Activated naive CD4-positive, alpha-beta T cell treated with anti-CD3 and anti-CD28 coated beads, Interleukin-2, amount 50 U/mL, for 24 hours (primary cell): ENCODE measurements around the gene ZFP36L2.

Experiments
- H3K27ac Mint-ChIP-seq: one replicate; pipeline ENCODE4 v1.8.0; 2021; ENCODE audit warnings: mild to moderate bottlenecking, mixed read lengths
- H3K27me3 Mint-ChIP-seq: one replicate; pipeline ENCODE4 v1.8.0; 2021; ENCODE audit warnings: mixed read lengths
- H3K36me3 Mint-ChIP-seq: one replicate; pipeline ENCODE4 v1.8.0; 2021; ENCODE audit warnings: mixed read lengths
- H3K4me1 Mint-ChIP-seq: one replicate; pipeline ENCODE4 v1.8.0; 2021; ENCODE audit warnings: mixed read lengths
- H3K4me3 Mint-ChIP-seq: one replicate; pipeline ENCODE4 v1.8.0; 2021; ENCODE audit warnings: mild to moderate bottlenecking, mixed read lengths
- H3K9me3 Mint-ChIP-seq: one replicate; pipeline ENCODE4 v1.8.0; 2021; ENCODE audit warnings: mixed read lengths

The ZFP36L2 gene

GRCh38 chr2:43210467-43211303, 15.7 kb downstream of the ZFP36L2 start:
- no peaks in the 10 kb centered on the region for H3K27me3 Mint-ChIP-seq
- peak overlapping the region; percentile 80 for H3K27ac Mint-ChIP-seq
- peak overlapping the region; percentile 11 for H3K4me3 Mint-ChIP-seq
- H3K9me3 Mint-ChIP-seq, result no peaks in the 10 kb centered on the region
- H3K4me1 Mint-ChIP-seq, result peaks cover 49% of the 10 kb centered on the region
- peaks cover 4% of the 10 kb centered on the region for H3K36me3 Mint-ChIP-seq

DNA sequence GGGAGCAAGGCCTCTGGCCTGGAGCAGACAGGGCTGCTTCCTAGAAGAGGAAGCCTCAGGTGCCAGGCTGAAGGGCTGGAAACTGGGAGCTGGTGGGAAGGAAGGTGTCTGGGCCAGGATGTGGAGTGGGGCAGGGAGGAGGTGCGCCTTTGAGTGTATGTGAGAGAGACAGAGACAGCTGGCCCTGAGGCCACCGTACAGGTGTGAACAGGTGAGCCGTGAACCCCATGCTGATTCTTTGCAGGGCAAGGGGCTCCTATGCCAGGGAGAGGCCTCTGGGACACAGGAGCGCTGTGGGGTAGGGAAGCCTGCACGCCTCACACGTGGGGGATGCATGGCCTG, 16.3 kb downstream of the ZFP36L2 start:
- Mint-ChIP-seq H3K36me3 (peaks cover 4% of the 10 kb centered on the region), H3K4me1 (peaks cover 50% of the 10 kb centered on the region), H3K27ac (no peak overlapping the region), H3K27me3 (no peaks in the 10 kb centered on the region), H3K9me3 (no peaks in the 10 kb centered on the region), H3K4me3 (no peak overlapping the region)

DNA sequence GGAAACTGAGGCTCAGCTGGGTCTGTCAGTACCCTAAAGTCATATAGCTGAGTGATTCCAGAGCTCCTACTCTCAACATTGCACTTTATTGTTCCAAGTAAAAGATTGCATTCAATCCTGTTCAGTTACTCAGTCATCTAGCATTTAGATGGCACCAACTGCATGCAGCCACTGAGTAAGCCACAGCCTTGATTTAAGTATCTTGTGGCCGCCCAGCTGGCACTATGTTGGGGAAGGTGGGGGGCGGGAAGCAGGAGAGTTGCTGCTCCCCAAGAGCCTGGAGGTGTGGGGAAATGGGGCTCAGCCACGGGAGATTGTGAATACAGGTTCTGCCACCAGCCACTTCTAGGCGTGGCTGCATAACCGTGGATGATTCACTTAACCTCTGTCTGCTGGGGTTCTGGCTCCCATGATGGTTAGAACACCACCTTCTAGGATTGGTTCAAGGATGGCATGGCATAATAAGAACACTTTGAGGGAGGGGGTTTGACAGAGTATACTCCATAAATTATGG, 17.1 kb downstream of the ZFP36L2 start:
- Mint-ChIP-seq H3K4me1 (peaks cover 50% of the 10 kb centered on the region), H3K27ac (no peak overlapping the region), H3K27me3 (no peaks in the 10 kb centered on the region), H3K9me3 (no peaks in the 10 kb centered on the region), H3K4me3 (no peak overlapping the region), H3K36me3 (peaks cover 4% of the 10 kb centered on the region)

GRCh38 chr2:43207553-43208300, 18.7 kb downstream of the ZFP36L2 start:
- no peak overlapping the region for H3K27ac Mint-ChIP-seq
- H3K4me1 Mint-ChIP-seq, result peaks cover 45% of the 10 kb centered on the region
- no peaks in the 10 kb centered on the region for H3K9me3 Mint-ChIP-seq
- peaks cover 4% of the 10 kb centered on the region for H3K36me3 Mint-ChIP-seq
- H3K4me3 Mint-ChIP-seq, result no peak overlapping the region
- H3K27me3 Mint-ChIP-seq, result no peaks in the 10 kb centered on the region

- Mint-ChIP-seq H3K4me1 (peaks cover 46% of the 10 kb centered on the region), H3K4me3 (no peak overlapping the region), H3K27ac (no peak overlapping the region), H3K36me3 (peaks cover 2% of the 10 kb centered on the region), H3K9me3 (no peaks in the 10 kb centered on the region), H3K27me3 (no peaks in the 10 kb centered on the region)
Observed at GRCh38 chr2:43206602-43207001, 19.8 kb downstream of the ZFP36L2 start.

DNA sequence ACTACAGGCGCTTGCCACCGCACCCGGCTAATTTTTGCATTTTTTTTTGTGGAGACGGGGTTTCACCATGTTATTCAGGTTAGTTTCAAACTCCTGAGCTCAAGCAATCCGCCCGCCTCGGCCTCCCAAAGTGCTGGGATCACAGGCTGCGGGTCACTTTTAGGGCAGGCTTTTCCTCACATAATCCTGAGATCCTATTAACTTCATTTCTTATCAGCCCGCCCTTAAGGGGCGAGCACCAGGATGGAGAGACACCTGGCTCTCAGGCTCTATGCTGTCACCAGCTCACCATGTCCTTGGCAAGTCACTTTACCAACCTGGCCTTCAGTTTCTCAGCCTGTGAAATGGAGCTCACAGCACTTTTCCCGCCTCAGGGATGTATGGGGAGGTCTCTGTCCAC, 23.0 kb downstream of the ZFP36L2 start:
- H3K27ac Mint-ChIP-seq, result no peak overlapping the region

GRCh38 chr2:43202289-43202688, 24.1 kb downstream of the ZFP36L2 start:
- Mint-ChIP-seq H3K27ac (no peak overlapping the region), H3K4me3 (no peak overlapping the region), H3K27me3 (no peaks in the 10 kb centered on the region), H3K9me3 (no peaks in the 10 kb centered on the region), H3K36me3 (no peaks in the 10 kb centered on the region), H3K4me1 (peaks cover 40% of the 10 kb centered on the region)

More for the DNA sequence above, 23.0 kb downstream of the ZFP36L2 start:
- Mint-ChIP-seq H3K36me3 (no peaks in the 10 kb centered on the region), H3K9me3 (no peaks in the 10 kb centered on the region), H3K27me3 (no peaks in the 10 kb centered on the region), H3K4me3 (no peak overlapping the region), H3K4me1 (peaks cover 43% of the 10 kb centered on the region)

GRCh38 chr2:43201497-43201896, 24.9 kb downstream of the ZFP36L2 start:
- Mint-ChIP-seq H3K27ac (no peak overlapping the region), H3K4me1 (peaks cover 47% of the 10 kb centered on the region), H3K36me3 (peaks cover 2% of the 10 kb centered on the region), H3K27me3 (no peaks in the 10 kb centered on the region), H3K9me3 (no peaks in the 10 kb centered on the region), H3K4me3 (no peak overlapping the region)

GRCh38 chr2:43201016-43201415, 25.4 kb downstream of the ZFP36L2 start:
- Mint-ChIP-seq H3K4me1 (peaks cover 45% of the 10 kb centered on the region), H3K27me3 (no peaks in the 10 kb centered on the region), H3K27ac (no peak overlapping the region), H3K4me3 (no peak overlapping the region), H3K9me3 (no peaks in the 10 kb centered on the region), H3K36me3 (peaks cover 2% of the 10 kb centered on the region)

DNA sequence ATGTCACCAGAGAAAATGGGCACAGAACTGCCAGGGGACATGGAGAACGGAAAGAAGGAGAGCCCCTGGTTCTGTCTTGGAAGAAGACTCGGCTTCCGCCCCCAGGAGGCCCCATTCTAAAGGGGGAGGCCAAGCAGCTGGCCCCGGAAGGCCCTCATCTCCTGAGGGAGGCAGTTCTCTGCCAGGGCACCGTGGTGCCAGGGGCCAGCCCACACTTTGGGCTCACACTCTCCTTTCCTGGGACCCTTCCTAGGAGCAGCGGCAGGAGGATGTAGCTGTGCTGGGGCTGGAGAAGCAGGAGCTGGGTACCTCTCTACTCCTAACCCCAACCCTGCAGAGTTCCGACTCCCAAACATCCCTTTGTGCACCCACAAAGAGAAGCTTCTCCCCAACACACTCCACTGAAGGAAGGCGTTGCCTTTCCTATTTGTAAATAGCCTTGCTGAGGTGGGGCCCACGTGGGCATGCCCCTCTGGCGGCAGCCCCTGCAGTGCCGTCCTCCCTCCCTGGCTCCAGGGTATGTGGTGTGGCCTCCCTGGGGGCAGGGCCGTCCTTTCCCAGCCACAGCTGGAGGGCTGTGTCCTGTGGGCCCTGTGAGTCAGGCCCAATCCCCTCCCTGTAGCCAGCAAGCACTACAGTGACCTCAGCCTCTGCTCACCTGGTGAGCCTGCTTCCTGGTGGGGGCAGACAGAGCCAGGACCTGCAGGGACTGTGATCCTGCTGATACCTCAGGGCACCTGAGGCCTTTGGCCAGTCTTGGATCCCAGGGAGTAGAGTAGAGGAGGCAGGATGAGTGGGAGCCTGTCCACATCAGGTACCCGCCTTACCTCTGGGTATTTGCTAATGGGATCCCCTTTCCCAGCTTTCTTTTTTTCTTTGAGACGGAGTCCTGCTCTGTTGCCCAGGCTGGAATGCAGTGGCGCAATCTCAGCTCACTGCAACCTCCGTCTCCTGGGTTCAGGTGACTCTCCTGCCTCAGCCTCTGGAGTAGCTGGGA, 26.6 kb downstream of the ZFP36L2 start:
- Mint-ChIP-seq H3K36me3 (peaks cover 2% of the 10 kb centered on the region), H3K27ac (no peak overlapping the region), H3K9me3 (no peaks in the 10 kb centered on the region), H3K4me3 (no peak overlapping the region), H3K4me1 (peaks cover 47% of the 10 kb centered on the region), H3K27me3 (no peaks in the 10 kb centered on the region)

GRCh38 chr2:43198263-43198662, 28.1 kb downstream of the ZFP36L2 start:
- Mint-ChIP-seq H3K27me3 (no peaks in the 10 kb centered on the region), H3K4me3 (no peak overlapping the region), H3K36me3 (peaks cover 2% of the 10 kb centered on the region), H3K27ac (peak overlapping the region; percentile 55), H3K9me3 (no peaks in the 10 kb centered on the region), H3K4me1 (peaks cover 62% of the 10 kb centered on the region)

DNA sequence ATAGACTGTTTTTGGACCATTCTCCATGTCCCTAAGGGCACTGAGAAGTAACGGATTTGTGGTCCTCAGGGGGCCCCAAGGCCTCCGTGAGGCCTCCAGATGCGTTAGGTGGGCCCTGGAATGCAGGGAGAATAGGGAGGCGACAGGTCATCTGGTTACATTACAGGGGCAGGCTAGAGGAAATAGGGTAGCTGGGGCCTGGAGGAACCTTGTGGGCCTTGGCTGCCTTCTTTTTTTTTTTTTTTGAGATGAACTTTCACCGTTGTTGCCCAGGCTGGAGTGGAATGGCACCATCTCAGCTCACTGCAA, 28.9 kb downstream of the ZFP36L2 start:
- peaks cover 2% of the 10 kb centered on the region for H3K36me3 Mint-ChIP-seq
- peak overlapping the region; percentile 65 for H3K4me3 Mint-ChIP-seq
- no peaks in the 10 kb centered on the region for H3K9me3 Mint-ChIP-seq
- peaks cover 65% of the 10 kb centered on the region for H3K4me1 Mint-ChIP-seq
- H3K27ac Mint-ChIP-seq, result peak overlapping the region; percentile 95
- H3K27me3 Mint-ChIP-seq, result no peaks in the 10 kb centered on the region

DNA sequence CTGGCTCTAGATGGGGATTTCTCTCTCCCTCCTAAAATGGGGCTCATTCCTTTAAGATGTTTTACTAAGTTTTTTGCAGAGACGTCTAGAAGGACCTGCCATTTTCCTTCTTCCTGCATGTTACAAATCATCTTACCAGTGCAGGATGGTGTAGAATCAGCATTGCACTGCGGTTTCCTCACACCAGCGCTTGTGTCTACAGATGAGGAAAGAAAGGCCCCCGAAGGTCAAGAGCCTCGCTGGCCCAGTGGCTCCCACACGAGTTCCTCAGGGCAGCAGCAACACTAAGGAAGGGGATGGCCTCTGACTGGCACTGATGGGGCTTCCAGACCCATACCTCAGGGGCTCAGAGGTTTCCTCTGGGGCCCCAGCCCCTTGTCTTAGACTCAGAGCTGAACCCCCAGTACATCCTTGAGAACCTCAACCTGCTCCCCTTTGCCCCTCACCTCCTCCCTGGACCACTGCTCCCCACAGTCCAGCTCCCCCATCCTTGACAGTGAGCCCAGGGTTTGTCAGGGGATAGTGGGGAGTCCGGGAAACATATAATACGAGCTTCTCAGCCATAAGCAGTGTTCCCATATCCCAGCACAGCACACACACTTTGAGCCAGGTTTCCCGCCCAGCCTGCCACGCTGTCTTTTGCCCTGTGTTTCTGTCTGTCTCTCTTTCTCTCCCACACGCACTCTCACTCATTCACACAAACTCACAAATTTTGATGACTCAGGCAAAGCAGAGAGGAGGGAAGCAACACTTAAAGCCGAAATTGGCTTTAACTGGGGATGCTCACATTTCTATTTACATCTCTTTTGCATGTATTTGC, 29.4 kb downstream of the ZFP36L2 start:
- Mint-ChIP-seq H3K27ac (peak overlapping the region; percentile 95), H3K4me3 (peak overlapping the region; percentile 66), H3K4me1 (peaks cover 65% of the 10 kb centered on the region), H3K27me3 (no peaks in the 10 kb centered on the region), H3K36me3 (peaks cover 2% of the 10 kb centered on the region), H3K9me3 (no peaks in the 10 kb centered on the region)

GRCh38 chr2:43194121-43194869, 32.1 kb downstream of the ZFP36L2 start:
- Mint-ChIP-seq H3K36me3 (peaks cover 2% of the 10 kb centered on the region), H3K27me3 (no peaks in the 10 kb centered on the region), H3K4me3 (peak overlapping the region; percentile 91), H3K9me3 (no peaks in the 10 kb centered on the region), H3K27ac (peak overlapping the region; percentile 97), H3K4me1 (peaks cover 65% of the 10 kb centered on the region)
